Bronchial epithelial cell (primary cell): ENCODE measurements around the gene CEP250. TPM values are rescaled to one million over a fixed set of nuclear protein-coding genes. Genes with fewer than 3 reads are reported as not detected.

Experiments used
- DNase-seq: peaks from one replicate; pipeline ENCODE4 v3.0.0-alpha.2; 2010; ENCODE audit warnings: low read depth
- FAIRE-seq: peaks from 2 replicates; lab custom pipeline; 2011; peaks lifted over from hg19 to GRCh38; lab: Jason Lieb, UNC
- H3K27me3 ChIP-seq: 2 replicates; pipeline ENCODE4 v1.5.1; 2011; ENCODE audit warnings: low read length; ENCODE audit not compliant: control insufficient read depth, insufficient read depth
- H3K36me3 ChIP-seq: 2 replicates; pipeline ENCODE4 v1.5.1; 2011; ENCODE audit warnings: low read length; ENCODE audit not compliant: control insufficient read depth, insufficient read depth
- H3K4me3 ChIP-seq: 2 replicates; pipeline ENCODE4 v1.5.1; 2011; ENCODE audit warnings: mild to moderate bottlenecking, low read depth, low read length, control low read depth
- total RNA-seq: library from RNA; depleted of rRNA; stranded (reverse); fragments of >200 nt; gene quantifications from 2 replicates; pipeline ENCODE4 v1.2.1, GENCODE V29; 2014
- TF ChIP-seq, protein P1 (sequence below): IDR thresholded peaks from 2 replicates; pipeline ENCODE4 v1.5.1; 2011; ENCODE audit warnings: mild to moderate bottlenecking, moderate library complexity, low read length, control low read depth, inconsistent platforms; ENCODE audit not compliant: insufficient read depth, severe bottlenecking

CEP250 gene
- total RNA-seq, 1 donor from 2014 or later, result 15.0 TPM

DNA sequence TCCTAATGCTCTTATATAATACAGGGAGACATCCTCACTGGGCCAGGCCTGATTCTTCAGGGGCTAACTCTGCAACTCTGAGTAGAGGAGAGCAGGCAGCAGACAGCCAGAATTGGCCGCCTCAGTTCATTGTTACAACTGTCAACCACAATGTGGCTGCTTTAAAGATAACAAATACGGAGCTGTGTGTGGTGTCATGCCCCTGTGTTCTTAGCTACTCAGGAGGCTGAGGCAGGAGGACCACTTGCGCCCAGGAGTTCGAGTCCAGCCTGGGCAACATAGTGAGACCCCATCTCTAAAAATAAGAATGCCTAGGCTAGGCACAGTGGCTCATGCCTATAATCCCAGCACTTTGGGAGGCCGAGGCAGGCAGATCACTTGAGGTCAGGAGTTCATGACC is 34.3 kb downstream of the CEP250 start:
- TF ChIP-seq, protein P1, sequence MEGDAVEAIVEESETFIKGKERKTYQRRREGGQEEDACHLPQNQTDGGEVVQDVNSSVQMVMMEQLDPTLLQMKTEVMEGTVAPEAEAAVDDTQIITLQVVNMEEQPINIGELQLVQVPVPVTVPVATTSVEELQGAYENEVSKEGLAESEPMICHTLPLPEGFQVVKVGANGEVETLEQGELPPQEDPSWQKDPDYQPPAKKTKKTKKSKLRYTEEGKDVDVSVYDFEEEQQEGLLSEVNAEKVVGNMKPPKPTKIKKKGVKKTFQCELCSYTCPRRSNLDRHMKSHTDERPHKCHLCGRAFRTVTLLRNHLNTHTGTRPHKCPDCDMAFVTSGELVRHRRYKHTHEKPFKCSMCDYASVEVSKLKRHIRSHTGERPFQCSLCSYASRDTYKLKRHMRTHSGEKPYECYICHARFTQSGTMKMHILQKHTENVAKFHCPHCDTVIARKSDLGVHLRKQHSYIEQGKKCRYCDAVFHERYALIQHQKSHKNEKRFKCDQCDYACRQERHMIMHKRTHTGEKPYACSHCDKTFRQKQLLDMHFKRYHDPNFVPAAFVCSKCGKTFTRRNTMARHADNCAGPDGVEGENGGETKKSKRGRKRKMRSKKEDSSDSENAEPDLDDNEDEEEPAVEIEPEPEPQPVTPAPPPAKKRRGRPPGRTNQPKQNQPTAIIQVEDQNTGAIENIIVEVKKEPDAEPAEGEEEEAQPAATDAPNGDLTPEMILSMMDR, result no peak

DNA sequence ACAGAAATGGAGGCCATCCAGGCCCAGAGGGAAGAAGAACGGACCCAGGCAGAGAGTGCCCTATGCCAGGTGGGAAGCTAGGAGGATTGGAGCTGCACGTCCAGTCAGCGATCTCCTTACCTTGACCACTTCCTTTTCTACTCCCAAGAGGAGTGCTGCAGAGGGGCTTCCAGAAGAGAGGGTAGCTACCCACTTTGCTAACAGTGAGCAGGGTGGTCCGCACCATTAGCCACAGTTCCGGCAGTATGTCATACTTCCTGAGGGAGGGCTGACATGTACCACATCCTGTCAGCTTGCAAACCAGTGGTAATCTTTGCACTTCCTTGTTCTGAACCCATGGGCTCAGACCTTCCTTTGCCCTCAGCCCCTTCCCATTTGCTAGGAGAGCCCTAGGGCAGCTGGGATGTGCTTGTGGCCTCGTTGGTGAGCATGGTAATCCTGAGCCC is 35.4 kb downstream of the CEP250 start:
- Histone ChIP-seq H3K36me3 (peaks cover 26% of the 10 kb centered on the region), H3K4me3 (no peak overlapping the region), H3K27me3 (no peaks in the 10 kb centered on the region)
- TF ChIP-seq, protein P1, result no peak
- FAIRE-seq, result no peak
- no peak for DNase-seq

More for the DNA sequence above, 34.3 kb downstream of the CEP250 start:
- FAIRE-seq (no peak), DNase-seq (no peak)
- Histone ChIP-seq H3K36me3 (peaks cover 26% of the 10 kb centered on the region), H3K27me3 (no peaks in the 10 kb centered on the region), H3K4me3 (no peak overlapping the region)

DNA sequence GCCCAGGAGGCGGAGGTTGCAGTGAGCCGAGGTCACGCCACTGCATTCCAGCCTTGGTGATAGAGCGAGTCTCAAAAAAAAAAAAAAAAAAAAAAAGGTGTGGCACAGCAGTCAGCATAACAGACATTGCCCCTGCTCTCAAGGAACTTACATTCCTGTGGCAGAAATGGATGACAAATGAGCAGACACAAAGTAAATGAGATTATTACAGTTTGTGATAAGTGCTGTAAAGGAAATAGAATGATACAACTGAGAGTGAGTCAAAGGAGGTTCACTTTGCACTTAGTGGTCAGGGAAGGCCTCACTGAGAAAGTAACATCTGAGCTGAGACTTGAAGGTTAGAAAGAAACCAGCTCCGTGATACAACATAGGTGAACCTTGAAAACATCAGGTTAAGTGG is 36.4 kb downstream of the CEP250 start:
- FAIRE-seq (no peak), DNase-seq (no peak)
- TF ChIP-seq, protein P1, result no peak
- H3K27me3 ChIP-seq, result no peaks in the 10 kb centered on the region
- H3K36me3 ChIP-seq, result peaks cover 30% of the 10 kb centered on the region
- no peak overlapping the region for H3K4me3 ChIP-seq

DNA sequence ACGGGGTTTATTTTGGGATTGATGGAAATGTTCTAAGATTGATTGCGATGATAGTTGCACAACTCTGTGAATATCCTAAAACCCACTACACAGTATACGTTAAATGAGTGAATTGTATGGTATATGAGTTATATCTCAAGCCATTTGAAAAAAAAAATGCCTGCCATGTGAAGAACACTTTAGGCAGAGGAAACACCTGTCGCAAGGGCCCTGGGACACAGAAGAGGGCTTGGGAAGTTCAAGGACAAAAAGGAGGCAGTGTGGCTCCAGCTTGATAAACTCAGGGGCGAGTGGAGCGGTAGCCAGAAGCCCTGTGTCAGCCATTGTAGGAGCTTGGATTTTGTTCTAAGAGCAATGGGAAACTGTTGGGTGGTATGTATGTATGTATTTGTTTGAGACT is 37.0 kb downstream of the CEP250 start:
- FAIRE-seq, result no peak

DNA sequence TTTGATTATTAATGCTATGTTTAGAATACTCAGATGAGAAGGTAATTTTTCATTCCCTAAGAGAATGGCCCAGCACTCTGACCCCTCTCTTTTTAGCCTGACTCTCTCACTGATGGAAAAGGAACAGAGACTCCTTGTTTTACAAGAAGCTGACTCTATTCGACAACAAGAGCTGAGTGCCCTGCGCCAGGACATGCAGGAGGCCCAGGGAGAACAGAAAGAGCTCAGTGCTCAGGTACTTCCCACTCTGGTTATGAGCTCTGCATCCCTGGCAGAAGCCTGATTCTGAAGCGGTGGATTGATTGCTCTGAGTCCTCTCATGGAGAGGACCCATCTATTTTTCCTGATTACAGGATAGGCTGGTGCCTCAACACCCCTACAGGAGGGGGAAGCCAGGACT is 41.1 kb downstream of the CEP250 start:
- Histone ChIP-seq H3K36me3 (peaks cover 32% of the 10 kb centered on the region), H3K27me3 (no peaks in the 10 kb centered on the region), H3K4me3 (no peak overlapping the region)
- no peak for FAIRE-seq
- no peak for DNase-seq
- TF ChIP-seq, protein P1, result no peak

More for the DNA sequence above, 37.0 kb downstream of the CEP250 start:
- peaks cover 33% of the 10 kb centered on the region for H3K36me3 ChIP-seq
- no peak overlapping the region for H3K4me3 ChIP-seq
- TF ChIP-seq, protein P1, result no peak
- H3K27me3 ChIP-seq, result no peaks in the 10 kb centered on the region
- DNase-seq, result no peak

DNA sequence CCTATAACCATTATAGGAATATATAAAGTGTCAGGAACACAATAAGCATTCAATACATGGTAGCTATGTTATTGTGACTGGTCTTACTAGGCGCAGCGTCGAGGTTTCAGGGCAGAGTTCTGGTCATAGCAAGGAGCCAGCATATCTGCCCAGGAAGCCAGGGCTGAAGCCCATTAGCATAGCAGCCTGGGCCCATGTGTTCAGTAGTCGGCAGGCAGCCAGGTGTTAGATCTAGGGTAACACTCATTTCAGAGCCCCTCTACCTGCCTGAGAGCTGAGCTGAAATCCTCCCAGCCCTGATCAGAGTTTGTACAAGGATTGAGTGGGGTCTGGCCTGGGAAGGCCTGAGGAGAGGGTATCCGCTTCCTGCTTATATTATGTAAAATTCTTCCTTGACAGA is 41.9 kb downstream of the CEP250 start:
- no peak overlapping the region for H3K4me3 ChIP-seq
- FAIRE-seq (no peak), DNase-seq (no peak)
- H3K27me3 ChIP-seq, result no peaks in the 10 kb centered on the region
- TF ChIP-seq, protein P1, result no peak
- peaks cover 31% of the 10 kb centered on the region for H3K36me3 ChIP-seq
